GM12878 (cell line): ENCODE measurements around the gene MLST8. TPM values are rescaled to one million over a fixed set of nuclear protein-coding genes. Genes with fewer than 3 reads are reported as not detected.

Experiments
- ATAC-seq: fragments of 200-7000 bp; cut with Tn5 transposase; 3 replicates; pipeline ENCODE4 v1.9.1; 2020; ENCODE audit warnings: mild to moderate bottlenecking, moderate library complexity
- BruUV-seq: library from RNA; stranded (reverse); fragments of 400-500 nt; replicated peaks from 2 replicates; lab custom pipeline; 2021; lab: Mats Ljungman, UMichigan
- CTCF ChIA-PET: fragments of 300-600 bp; sonication (Branson Sonifier 250); formaldehyde crosslinking; extraction: SDS; loops from one replicate; lab custom pipeline; 2021; ENCODE audit warnings: inconsistent platforms; lab: Yijun Ruan, JAX
- POLR2A ChIA-PET: fragments of 350-600 bp; formaldehyde crosslinking; extraction: SDS; loops from one replicate; lab custom pipeline; 2021; ENCODE audit warnings: inconsistent platforms; lab: Charles Lee
- RAD21 ChIA-PET: fragments of 300-600 bp; sonication (Branson Sonifier 250); formaldehyde crosslinking; loops from one replicate; lab custom pipeline; 2023; ENCODE audit warnings: antibody characterized with exemption; ENCODE audit not compliant: unreplicated experiment; lab: Charles Lee
- SMC1A ChIA-PET: fragments of 300-600 bp; sonication (Branson Sonifier 250); formaldehyde crosslinking; loops from one replicate; lab custom pipeline; 2023; ENCODE audit not compliant: unreplicated experiment, uncharacterized antibody; lab: Charles Lee
- DNase-seq: peaks from one replicate; pipeline ENCODE4 v3.0.0-alpha.2; 2011; ENCODE audit warnings: low read depth, low spot score
- FAIRE-seq: peaks from 3 replicates; lab custom pipeline; 2011; peaks lifted over from hg19 to GRCh38; lab: Jason Lieb, UNC
- H2AFZ ChIP-seq: 2 replicates; pipeline ENCODE4 v1.6.0; 2011; ENCODE audit warnings: low read depth, low read length, control low read depth; ENCODE audit not compliant: control insufficient read depth
- H3K27ac ChIP-seq: 2 replicates; pipeline ENCODE4 v1.5.1; 2011; ENCODE audit warnings: control low read depth; ENCODE audit not compliant: control insufficient read depth, insufficient read depth
- H3K27me3 ChIP-seq, 2 experiments: replicated peaks in 1 of 2; 2 replicates each; pipeline versions ENCODE4 v1.6.0 to v1.6.1; 2011; ENCODE audit warnings: low read length in 1 of 2; ENCODE audit not compliant: control insufficient read depth in 2 of 2, insufficient read depth in 2 of 2
- H3K36me3 ChIP-seq, 2 experiments: 2 replicates each; pipeline ENCODE4 v1.5.1; 2011; ENCODE audit warnings: low read length in 1 of 2; ENCODE audit not compliant: control insufficient read depth in 2 of 2, insufficient read depth in 2 of 2
- H3K4me1 ChIP-seq: 2 replicates; pipeline ENCODE4 v1.6.1; 2011; ENCODE audit warnings: mild to moderate bottlenecking, low read length, moderate library complexity, mixed read lengths; ENCODE audit not compliant: control insufficient read depth, insufficient read depth
- H3K4me2 ChIP-seq: 2 replicates; pipeline ENCODE4 v1.6.0; 2011; ENCODE audit warnings: control low read depth; ENCODE audit not compliant: control insufficient read depth, insufficient read depth
- H3K4me3 ChIP-seq: fragments of 200-600 bp; sonication (generic); 2 replicates; pipeline ENCODE4 v1.5.1; 2016
- H3K79me2 ChIP-seq: 2 replicates; pipeline ENCODE4 v1.6.0; 2011; ENCODE audit warnings: low read length; ENCODE audit not compliant: control insufficient read depth, insufficient read depth
- H3K9ac ChIP-seq: 2 replicates; pipeline ENCODE4 v1.8.0; 2011; ENCODE audit warnings: low read length, control low read depth, mixed read lengths; ENCODE audit not compliant: control insufficient read depth, insufficient read depth
- H3K9me3 ChIP-seq: replicated peaks from 3 replicates; pipeline ENCODE4 v1.5.1; 2011; ENCODE audit warnings: mild to moderate bottlenecking, low read length; ENCODE audit not compliant: control insufficient read depth, insufficient read depth
- H4K20me1 ChIP-seq: 2 replicates; pipeline ENCODE4 v1.6.0; 2011; ENCODE audit not compliant: control insufficient read depth, insufficient read depth
- BHLHE40 ChIP-seq, 2 experiments: fragments of 450-650 bp in 1 of 2; IDR thresholded peaks; 2 replicates each; pipeline ENCODE4 v1.6.1; 2011 to 2017; ENCODE audit warnings: low read depth in 2 of 2, borderline replicate concordance in 1 of 2, improper control_type of control experiment in 1 of 2, low read length in 1 of 2, mild to moderate bottlenecking in 1 of 2
- CHD4 ChIP-seq: fragments of 200-600 bp; sonication (generic); IDR thresholded peaks from 2 replicates; pipeline ENCODE4 v1.6.1; 2016; ENCODE audit warnings: mild to moderate bottlenecking
- HDAC2 ChIP-seq: fragments of 200-600 bp; sonication (generic); IDR thresholded peaks from 2 replicates; pipeline ENCODE4 v1.6.1; 2017
- MYB ChIP-seq: fragments of 150-350 bp; IDR thresholded peaks from 2 replicates; pipeline ENCODE4 v1.6.1; 2014; ENCODE audit warnings: mild to moderate bottlenecking, low read depth, low read length, borderline replicate concordance
- NFYB ChIP-seq: IDR thresholded peaks from 2 replicates; pipeline ENCODE4 v1.6.1; 2011; ENCODE audit warnings: low read depth, mild to moderate bottlenecking, low read length, improper control_type of control experiment, moderate library complexity; ENCODE audit not compliant: insufficient read depth
- RAD51 ChIP-seq: fragments of 450-650 bp; IDR thresholded peaks from 2 replicates; pipeline ENCODE4 v1.6.1; 2016; ENCODE audit warnings: moderate library complexity, mild to moderate bottlenecking, inconsistent platforms
- SUPT20H ChIP-seq: IDR thresholded peaks from 2 replicates; pipeline ENCODE4 v1.6.1; 2011; ENCODE audit warnings: low read depth, mild to moderate bottlenecking, low read length, moderate library complexity, borderline replicate concordance; ENCODE audit not compliant: control insufficient read depth
- TCF12 ChIP-seq: IDR thresholded peaks from 2 replicates; pipeline ENCODE4 v1.6.1; 2011; ENCODE audit warnings: low read depth, mild to moderate bottlenecking, low read length
- ZBTB33 ChIP-seq: fragments of 450-650 bp; IDR thresholded peaks from 2 replicates; pipeline ENCODE4 v1.6.1; 2017; ENCODE audit warnings: mild to moderate bottlenecking
- ZNF622 ChIP-seq: fragments of 450-650 bp; IDR thresholded peaks from 2 replicates; pipeline ENCODE4 v1.6.1; 2017; ENCODE audit warnings: mild to moderate bottlenecking, inconsistent platforms
- WGBS: methylation state at CpG from one replicate; pipeline ENCODE4 v1.1.6; 2016; ENCODE audit warnings: low lambda C conversion rate; ENCODE audit not compliant: insufficient replicate concordance, insufficient coverage; ENCODE audit errors: missing lambda C conversion rate; 5-methylcytosine and 5-hydroxymethylcytosine counted together
- in situ Hi-C: fragments of 300-500 bp; cut with MboI; formaldehyde crosslinking; loops from 9 replicates; pipeline ENCODE4 v1.14.3; 2018; ENCODE audit warnings: mixed read lengths
- intact Hi-C: fragments of 100-400 bp; cut with micrococcal nuclease; formaldehyde crosslinking; loops from one replicate; pipeline ENCODE4 v1.14.2; 2022; ENCODE audit not compliant: unreplicated experiment
- polyA plus RNA-seq, 11 experiments: library from polyadenylated mRNA; depleted of rRNA in 4 of 11; unstranded in 6 of 11; stranded (reverse) in 5 of 11; fragments of >200 nt; fragmentation: Nextera tagmentation in 4 of 11; fragmentation: Illumina TruSeq in 1 of 11; extraction: Ambion mirVana in 4 of 11; extraction: Trizol in 1 of 11; gene quantifications; 1 replicate in 1 of 11; 2 replicates in 10 of 11; pipeline versions ENCODE4 v1.2.1 to v1.2.3, GENCODE V29; 2011 to 2016; ENCODE audit warnings: inconsistent platforms in 2 of 11, missing spikeins in 2 of 11, low read depth in 1 of 11
- total RNA-seq, 4 experiments: library from RNA; depleted of rRNA in 3 of 4; stranded (reverse); fragments of >200 nt in 3 of 4; fragmentation: Illumina TruSeq in 1 of 4; extraction: Trizol in 1 of 4; gene quantifications; 2 replicates each; pipeline versions ENCODE4 v1.2.1 to v1.2.3, GENCODE V29; 2013 to 2021
- TF ChIP-seq, protein P1 (sequence below): fragments of 450-650 bp; IDR thresholded peaks from 2 replicates; pipeline ENCODE4 v1.6.1; 2017; ENCODE audit warnings: low read depth, mild to moderate bottlenecking, moderate library complexity

MLST8 gene
- total and polyA plus RNA-seq, 10 of the 15 experiments (the other 5 are each of a cell fraction or from before 2014, with no cell fraction given) = 1.0 to 114 (median 64.2) TPM

DNA sequence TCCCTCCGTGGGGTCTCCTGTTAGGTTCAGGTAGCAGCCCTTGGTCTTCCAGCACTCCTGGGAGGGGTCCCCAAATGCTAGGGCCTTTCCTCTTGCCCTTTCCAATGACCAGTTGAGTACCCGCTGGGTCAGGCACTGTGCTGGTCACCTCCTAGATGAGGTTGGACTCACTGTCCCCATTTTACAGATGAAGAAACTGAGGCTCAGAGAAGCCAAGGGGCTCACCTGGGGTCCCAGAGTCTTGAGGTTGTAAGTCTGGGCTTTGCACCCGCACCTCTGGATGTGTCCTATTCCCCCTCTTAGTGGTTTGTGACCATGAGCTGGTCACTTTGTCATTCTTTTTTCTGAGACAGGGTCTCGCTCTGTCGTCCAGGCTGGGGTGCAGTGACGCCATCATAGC is 7.5 kb upstream of the MLST8 start:
- intact Hi-C loops = no loop called here
- ChIA-PET CTCF (interaction anchor here (0.9 kb wide), 1 partner anchor 54 kb away, joined by 3 read pairs; no protein-coding TSS in a partner anchor), SMC1A (no interaction called here), POLR2A (no interaction called here), RAD21 (no interaction called here)
- peaks cover 12 to 15% of the 10 kb centered on the region in 2 experiments for H3K27me3 ChIP-seq
- no peak for DNase-seq
- H4K20me1 ChIP-seq = no peaks in the 10 kb centered on the region
- no TSS peak for BruUV-seq
- no peaks in the 10 kb centered on the region for H3K36me3 ChIP-seq
- in situ Hi-C loops = no loop called here
- no peak overlapping the region for H3K27ac ChIP-seq
- no peak overlapping the region for H2AFZ ChIP-seq
- WGBS = 66% methylated on average over 6 of the region's 6 CpGs
- no peak overlapping the region for H3K4me3 ChIP-seq
- no peak for ATAC-seq
- H3K4me2 ChIP-seq = no peak overlapping the region
- TF ChIP-seq ZNF622 = no peak
- no peak for TF ChIP-seq SUPT20H
- no peak for TF ChIP-seq CHD4
- TF ChIP-seq HDAC2 = no peak
- TF ChIP-seq, protein P1, sequence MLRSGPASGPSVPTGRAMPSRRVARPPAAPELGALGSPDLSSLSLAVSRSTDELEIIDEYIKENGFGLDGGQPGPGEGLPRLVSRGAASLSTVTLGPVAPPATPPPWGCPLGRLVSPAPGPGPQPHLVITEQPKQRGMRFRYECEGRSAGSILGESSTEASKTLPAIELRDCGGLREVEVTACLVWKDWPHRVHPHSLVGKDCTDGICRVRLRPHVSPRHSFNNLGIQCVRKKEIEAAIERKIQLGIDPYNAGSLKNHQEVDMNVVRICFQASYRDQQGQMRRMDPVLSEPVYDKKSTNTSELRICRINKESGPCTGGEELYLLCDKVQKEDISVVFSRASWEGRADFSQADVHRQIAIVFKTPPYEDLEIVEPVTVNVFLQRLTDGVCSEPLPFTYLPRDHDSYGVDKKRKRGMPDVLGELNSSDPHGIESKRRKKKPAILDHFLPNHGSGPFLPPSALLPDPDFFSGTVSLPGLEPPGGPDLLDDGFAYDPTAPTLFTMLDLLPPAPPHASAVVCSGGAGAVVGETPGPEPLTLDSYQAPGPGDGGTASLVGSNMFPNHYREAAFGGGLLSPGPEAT = no peak
- TF ChIP-seq MYB = no peak
- no peak for TF ChIP-seq RAD51
- no peak for TF ChIP-seq ZBTB33
- no peak for TF ChIP-seq BHLHE40 (IDR thresholded peaks at IDR 0.05; ENCODE audit: borderline replicate concordance in 1 of 2, low read depth in 2 of 2, low read length in 1 of 2)
- no peak for TF ChIP-seq NFYB
- no peak for TF ChIP-seq TCF12
- no peaks in the 10 kb centered on the region; the same call in 1 of the 2 replicates for H3K4me1 ChIP-seq
- FAIRE-seq = no peak
- H3K9me3 ChIP-seq = no peaks in the 10 kb centered on the region
- H3K9ac ChIP-seq = no peak overlapping the region
- no peaks in the 10 kb centered on the region for H3K79me2 ChIP-seq
